Measurements from ENCODE around the gene NUDT12. TPM values are rescaled to one million over a fixed set of nuclear protein-coding genes. Genes with fewer than 3 reads are reported as not detected.
A peak's percentile ranks its signal among the peaks of the same experiment; 100 is the strongest.

The NUDT12 gene
- total RNA-seq, 1 donor from 2014 or later, result 13.4 TPM

GRCh38 chr5:103587185-103587748 is 24.7 kb upstream of the NUDT12 start:
- peak; percentile 82 for TF ChIP-seq CTCF (conservative IDR thresholded peaks at IDR 0.05)
- H3K36me3 Mint-ChIP-seq, result no peaks in the 10 kb centered on the region
- H3K27me3 Mint-ChIP-seq, result no peaks in the 10 kb centered on the region
- H3K9me3 Mint-ChIP-seq, result peaks cover 4% of the 10 kb centered on the region
- DNase-seq (ENCODE audit: extremely low spot score, unreplicated experiment), result no peak
- no peak overlapping the region for H3K4me3 Mint-ChIP-seq
- no peak overlapping the region for H3K27ac Mint-ChIP-seq
- H3K4me1 Mint-ChIP-seq (ENCODE audit: unreplicated experiment), result no peaks in the 10 kb centered on the region

DNA sequence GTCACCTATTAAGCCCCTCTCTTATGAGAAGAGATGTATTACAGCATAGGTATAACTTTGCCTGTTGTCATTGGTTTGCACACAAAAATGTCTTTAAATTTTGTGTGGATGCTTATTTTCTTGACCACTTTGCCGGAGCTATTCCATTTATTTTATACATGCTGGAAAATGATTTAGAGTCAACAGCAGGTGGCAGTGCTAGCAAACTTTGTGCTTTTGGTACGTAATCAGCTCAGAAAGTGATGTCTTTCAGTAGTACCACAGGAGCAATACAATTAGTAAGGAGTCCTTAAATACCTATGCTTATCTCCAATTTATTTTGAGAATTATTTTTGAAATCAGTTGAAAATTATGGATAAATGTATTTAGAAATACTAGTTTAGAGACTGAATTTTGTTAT is 19.8 kb upstream of the NUDT12 start:
- peak; percentile 81 for TF ChIP-seq CTCF (conservative IDR thresholded peaks at IDR 0.05)
- Mint-ChIP-seq H3K4me1 (ENCODE audit: unreplicated experiment) (no peaks in the 10 kb centered on the region), H3K4me3 (no peak overlapping the region), H3K27me3 (no peaks in the 10 kb centered on the region), H3K36me3 (no peaks in the 10 kb centered on the region), H3K27ac (no peak overlapping the region), H3K9me3 (no peaks in the 10 kb centered on the region)
- DNase-seq (ENCODE audit: extremely low spot score, unreplicated experiment), result no peak

DNA sequence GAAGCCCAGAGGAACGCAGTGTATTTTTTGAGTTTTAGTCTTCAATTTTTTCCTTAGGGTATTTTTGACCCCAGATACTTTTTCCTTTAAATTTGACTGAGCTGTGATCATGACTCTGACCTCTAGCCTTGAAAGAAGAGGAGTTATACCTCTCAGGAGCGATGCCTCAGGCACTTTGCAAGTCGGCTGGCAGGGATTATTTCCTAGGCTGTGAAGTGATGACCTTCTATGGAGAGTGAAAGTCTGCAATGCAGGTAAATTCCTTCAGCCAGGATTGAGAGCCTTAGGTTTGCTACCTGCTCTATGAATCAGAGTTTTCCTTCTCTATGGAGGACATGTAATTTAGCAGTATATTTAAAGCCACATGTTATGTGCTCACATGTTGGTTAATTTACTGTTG is 10.8 kb upstream of the NUDT12 start:
- peaks cover 11% of the 10 kb centered on the region for H3K4me1 Mint-ChIP-seq (ENCODE audit: unreplicated experiment)
- H3K27me3 Mint-ChIP-seq, result no peaks in the 10 kb centered on the region
- no peaks in the 10 kb centered on the region for H3K36me3 Mint-ChIP-seq
- no peak overlapping the region for H3K27ac Mint-ChIP-seq
- DNase-seq (ENCODE audit: extremely low spot score, unreplicated experiment), result no peak
- no peaks in the 10 kb centered on the region for H3K9me3 Mint-ChIP-seq
- no peak for TF ChIP-seq CTCF (conservative IDR thresholded peaks at IDR 0.05)
- no peak overlapping the region for H3K4me3 Mint-ChIP-seq

- H3K36me3 Mint-ChIP-seq, result no peaks in the 10 kb centered on the region
- no peaks in the 10 kb centered on the region for H3K9me3 Mint-ChIP-seq
Measured at GRCh38 chr5:103572454-103572853, 9.9 kb upstream of the NUDT12 start.

DNA sequence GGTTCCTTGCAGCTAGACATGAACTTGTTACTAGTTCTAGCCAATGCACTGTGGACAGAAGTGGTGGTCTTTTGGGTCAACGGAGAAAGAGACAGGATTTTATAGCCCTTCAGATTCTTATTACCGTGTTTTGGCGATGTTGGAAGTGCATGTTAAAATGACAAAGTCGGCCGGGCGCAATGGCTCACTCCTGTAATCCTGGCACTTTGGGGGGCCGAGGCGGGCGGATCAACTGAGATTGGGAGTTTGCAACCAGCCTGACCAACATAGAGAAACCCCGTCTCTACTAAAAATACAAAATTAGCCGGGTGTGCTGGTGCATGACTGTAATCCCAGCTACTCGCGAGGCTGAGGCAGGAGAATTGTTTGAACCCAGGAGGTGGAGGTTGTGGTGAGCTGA is 9.1 kb upstream of the NUDT12 start:
- no peak for TF ChIP-seq CTCF (conservative IDR thresholded peaks at IDR 0.05)
- Mint-ChIP-seq H3K4me1 (ENCODE audit: unreplicated experiment) (peaks cover 11% of the 10 kb centered on the region), H3K36me3 (no peaks in the 10 kb centered on the region), H3K27me3 (no peaks in the 10 kb centered on the region), H3K9me3 (no peaks in the 10 kb centered on the region), H3K27ac (no peak overlapping the region), H3K4me3 (no peak overlapping the region)
- no peak for DNase-seq (ENCODE audit: extremely low spot score, unreplicated experiment)

More at GRCh38 chr5:103572454-103572853, 9.9 kb upstream of the NUDT12 start:
- peaks cover 11% of the 10 kb centered on the region for H3K4me1 Mint-ChIP-seq (ENCODE audit: unreplicated experiment)
- no peak for TF ChIP-seq CTCF (conservative IDR thresholded peaks at IDR 0.05)
- no peak overlapping the region for H3K27ac Mint-ChIP-seq
- no peak for DNase-seq (ENCODE audit: extremely low spot score, unreplicated experiment)
- no peak overlapping the region for H3K4me3 Mint-ChIP-seq
- no peaks in the 10 kb centered on the region for H3K27me3 Mint-ChIP-seq
